GM23248 (cell line): ENCODE measurements around the gene SIDT1.

Source experiments
- EZH2 ChIP-seq: fragments of 200-600 bp; sonication (generic); IDR thresholded peaks from 2 replicates; pipeline ENCODE4 v1.6.1; 2018; ENCODE audit warnings: antibody characterized with exemption, mild to moderate bottlenecking; ENCODE audit not compliant: insufficient read depth, poor library complexity, severe bottlenecking
- EZH2phosphoT487 ChIP-seq: fragments of 200-600 bp; sonication (generic); IDR thresholded peaks from 2 replicates; pipeline ENCODE4 v1.6.1; 2018; ENCODE audit warnings: antibody characterized with exemption, moderate library complexity, mild to moderate bottlenecking, low read depth; ENCODE audit not compliant: insufficient read depth

GRCh38 chr3:113536627-113537101 is 4.3 kb downstream of the SIDT1 start:
- TF ChIP-seq EZH2 (no peak), EZH2phosphoT487 (no peak)
